Spleen (tissue), 7 donors: ENCODE measurements around the gene GFPT1.

Source experiments
- POLR2A ChIP-seq, 3 donors: fragments of 450-650 bp; IDR thresholded peaks; one replicate each; pipeline ENCODE4 v1.5.1; 2017; ENCODE audit warnings: antibody characterized with exemption in 3 of 3, mild to moderate bottlenecking in 1 of 3
- TF ChIP-seq, protein P1 (sequence below), 11 experiments: fragments of 200-600 bp in 7 of 11; fragments of 450-650 bp in 4 of 11; sonication (generic) in 4 of 11; IDR thresholded peaks in 8 of 11; conservative IDR thresholded peaks in 3 of 11; 1 replicate in 7 of 11; 2 replicates in 4 of 11; pipeline versions ENCODE4 v1.4.0 to v1.8.0; 2016 to 2021; ENCODE audit warnings: antibody characterized with exemption in 11 of 11, inconsistent platforms in 4 of 11, mild to moderate bottlenecking in 1 of 11
- donor health status: DM: no; HTN: no; CAD: no; lungs with moderate emphysema.
- donor health status: DM: no; HTN: no; CAD: no.
- donor health status: DM: no; HTN: no; CAD: no.

DNA sequence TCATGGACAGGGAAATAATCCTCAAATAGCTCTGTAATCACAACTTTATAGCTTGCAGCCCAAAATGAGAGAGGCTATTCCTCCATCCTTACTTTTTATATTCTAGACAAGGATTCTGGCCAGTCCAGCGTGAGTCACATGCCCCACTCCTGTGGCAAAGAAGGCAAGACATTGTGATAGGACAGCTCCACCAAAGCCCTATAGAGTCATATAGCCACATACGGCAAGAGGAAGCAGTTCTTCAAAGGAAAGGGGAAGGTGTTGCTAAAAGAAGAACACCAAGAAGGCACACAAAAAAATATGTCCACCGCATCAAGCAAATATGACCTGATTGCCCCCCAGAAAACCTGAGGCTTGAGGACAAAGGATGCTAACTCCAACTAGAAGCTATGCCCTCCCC is 3.4 kb upstream of the GFPT1 start:
- TF ChIP-seq, protein P1, sequence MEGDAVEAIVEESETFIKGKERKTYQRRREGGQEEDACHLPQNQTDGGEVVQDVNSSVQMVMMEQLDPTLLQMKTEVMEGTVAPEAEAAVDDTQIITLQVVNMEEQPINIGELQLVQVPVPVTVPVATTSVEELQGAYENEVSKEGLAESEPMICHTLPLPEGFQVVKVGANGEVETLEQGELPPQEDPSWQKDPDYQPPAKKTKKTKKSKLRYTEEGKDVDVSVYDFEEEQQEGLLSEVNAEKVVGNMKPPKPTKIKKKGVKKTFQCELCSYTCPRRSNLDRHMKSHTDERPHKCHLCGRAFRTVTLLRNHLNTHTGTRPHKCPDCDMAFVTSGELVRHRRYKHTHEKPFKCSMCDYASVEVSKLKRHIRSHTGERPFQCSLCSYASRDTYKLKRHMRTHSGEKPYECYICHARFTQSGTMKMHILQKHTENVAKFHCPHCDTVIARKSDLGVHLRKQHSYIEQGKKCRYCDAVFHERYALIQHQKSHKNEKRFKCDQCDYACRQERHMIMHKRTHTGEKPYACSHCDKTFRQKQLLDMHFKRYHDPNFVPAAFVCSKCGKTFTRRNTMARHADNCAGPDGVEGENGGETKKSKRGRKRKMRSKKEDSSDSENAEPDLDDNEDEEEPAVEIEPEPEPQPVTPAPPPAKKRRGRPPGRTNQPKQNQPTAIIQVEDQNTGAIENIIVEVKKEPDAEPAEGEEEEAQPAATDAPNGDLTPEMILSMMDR (IDR thresholded peaks at IDR 0.05 in 8 of 11, conservative IDR thresholded peaks at IDR 0.05 in 3 of 11): no peak
- no peak for TF ChIP-seq POLR2A (IDR thresholded peaks at IDR 0.05)
